Occipital lobe (tissue), 2 donors: Measurements from ENCODE around the gene HDAC4. TPM values are rescaled to one million over a fixed set of nuclear protein-coding genes. Genes with fewer than 3 reads are reported as not detected.
"Not testable (repeated sequence)": the region's sequence is repeated elsewhere in the genome, so short reads cannot be mapped to it uniquely, and the experiment has no call there.

Experiments used
- DNase-seq: peaks from one replicate; lab custom pipeline; 2025; lab: John Stamatoyannopoulos, UW
- total RNA-seq: library from RNA; depleted of rRNA; stranded (reverse); fragments of >200 nt; gene quantifications from one replicate; pipeline ENCODE4 v1.2.3, GENCODE V29; 2014

Gene HDAC4
- total RNA-seq, 1 donor from 2014 or later, result 30.9 TPM

- not testable (repeated sequence) for DNase-seq
Observed at GRCh38 chr2:239038284-239038683, 362.5 kb downstream of the HDAC4 start.

GRCh38 chr2:239037559-239037910 lies 363.3 kb downstream of the HDAC4 start:
- DNase-seq, result no peak

GRCh38 chr2:239036819-239037558 lies 363.8 kb downstream of the HDAC4 start:
- DNase-seq, result no peak

GRCh38 chr2:239035997-239036731 lies 364.7 kb downstream of the HDAC4 start:
- DNase-seq, result no peak

GRCh38 chr2:239035361-239035814 lies 365.4 kb downstream of the HDAC4 start:
- no peak for DNase-seq

GRCh38 chr2:239034561-239035341 lies 366.1 kb downstream of the HDAC4 start:
- no peak for DNase-seq

- no peak for DNase-seq
Observed at GRCh38 chr2:239033801-239034560, 366.8 kb downstream of the HDAC4 start.

GRCh38 chr2:239029958-239030357 lies 370.9 kb downstream of the HDAC4 start:
- DNase-seq, result no peak

GRCh38 chr2:239028253-239028619 lies 372.6 kb downstream of the HDAC4 start:
- no peak for DNase-seq

GRCh38 chr2:239027391-239028252 lies 373.2 kb downstream of the HDAC4 start:
- DNase-seq, result no peak

- no peak for DNase-seq
Observed at GRCh38 chr2:239026711-239027361, 374.0 kb downstream of the HDAC4 start.

GRCh38 chr2:239025951-239026461 lies 374.8 kb downstream of the HDAC4 start:
- DNase-seq, result no peak

GRCh38 chr2:239025096-239025801 lies 375.6 kb downstream of the HDAC4 start:
- DNase-seq, result peak; percentile 36

GRCh38 chr2:239024226-239024625 lies 376.6 kb downstream of the HDAC4 start:
- no peak for DNase-seq

- no peak for DNase-seq
Observed at GRCh38 chr2:239022437-239023260, 378.2 kb downstream of the HDAC4 start.

GRCh38 chr2:239021651-239022436 lies 379.0 kb downstream of the HDAC4 start:
- no peak for DNase-seq

- no peak for DNase-seq
Observed at GRCh38 chr2:239021224-239021623, 379.6 kb downstream of the HDAC4 start.
